ENCODE measurements around the gene CALN1.

The CALN1 gene

GRCh38 chr7:72032934-72033333 lies 379.2 kb downstream of the CALN1 start:
- DNase-seq (ENCODE audit: extremely low read depth, low read depth): no peak
- no peak for TF ChIP-seq CTCF (IDR thresholded peaks at IDR 0.05; ENCODE audit: low read depth, low read length)

GRCh38 chr7:72030994-72031667 lies 381.0 kb downstream of the CALN1 start:
- no peak for TF ChIP-seq CTCF (IDR thresholded peaks at IDR 0.05; ENCODE audit: low read depth, low read length)

GRCh38 chr7:72028267-72028666 lies 383.9 kb downstream of the CALN1 start:
- no peak for TF ChIP-seq CTCF (IDR thresholded peaks at IDR 0.05; ENCODE audit: low read depth, low read length)
- no peak for DNase-seq (ENCODE audit: extremely low read depth, low read depth)

More at GRCh38 chr7:72030994-72031667, 381.0 kb downstream of the CALN1 start:
- no peak for DNase-seq (ENCODE audit: extremely low read depth, low read depth)

- DNase-seq (ENCODE audit: extremely low read depth, low read depth): no peak
- TF ChIP-seq CTCF (IDR thresholded peaks at IDR 0.05; ENCODE audit: low read depth, low read length): no peak
These were observed 386.7 kb downstream of the CALN1 start for GRCh38 chr7:72025381-72025960.

- no peak for DNase-seq (ENCODE audit: extremely low read depth, low read depth)
- no peak for TF ChIP-seq CTCF (IDR thresholded peaks at IDR 0.05; ENCODE audit: low read depth, low read length)
These were observed 388.2 kb downstream of the CALN1 start for GRCh38 chr7:72023926-72024325.

- TF ChIP-seq CTCF (IDR thresholded peaks at IDR 0.05; ENCODE audit: low read depth, low read length): no peak
- DNase-seq (ENCODE audit: extremely low read depth, low read depth): no peak
These were observed 390.4 kb downstream of the CALN1 start for GRCh38 chr7:72021716-72022115.

- no peak for TF ChIP-seq CTCF (IDR thresholded peaks at IDR 0.05; ENCODE audit: low read depth, low read length)
- DNase-seq (ENCODE audit: extremely low read depth, low read depth): no peak
These were observed 391.8 kb downstream of the CALN1 start for GRCh38 chr7:72020311-72020710.
